Measurements from ENCODE around the gene CDH4. TPM values are rescaled to one million over a fixed set of nuclear protein-coding genes. Genes with fewer than 3 reads are reported as not detected.

The CDH4 gene
- total RNA-seq, 6 experiments from 2014 or later, result 5.8 to 12.8 (median 10.9) TPM

DNA sequence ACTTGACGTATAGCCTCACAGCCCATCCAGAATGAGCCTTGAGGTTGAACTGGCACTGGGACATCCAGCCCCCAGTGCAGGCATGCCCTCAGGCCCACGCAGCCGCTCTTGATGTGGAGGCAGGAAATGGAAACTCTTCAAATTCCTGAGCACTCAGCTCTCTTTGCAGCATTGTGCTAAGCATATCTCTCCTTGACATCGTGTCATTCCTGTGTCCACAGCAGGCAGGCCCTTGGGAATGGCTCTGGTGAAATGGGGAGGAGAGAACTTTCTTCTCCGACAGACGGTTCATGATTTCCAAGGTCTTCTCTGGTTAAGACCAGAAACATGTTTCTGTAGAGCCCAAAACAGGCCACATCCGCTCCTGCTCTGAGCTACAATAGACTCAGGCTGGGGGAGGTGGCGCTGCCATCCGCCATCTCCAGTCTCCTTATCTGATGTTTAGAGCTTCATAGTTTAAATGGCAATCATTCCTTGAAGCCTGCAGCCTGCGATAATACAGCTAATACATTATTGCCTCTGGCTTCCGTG lies 248.8 kb downstream of the CDH4 start:
- no peaks in the 10 kb centered on the region for H3K36me3 Mint-ChIP-seq (ENCODE audit: low read depth)
- peaks cover 2% of the 10 kb centered on the region; the same call in 1 of the 2 replicates for H3K27me3 Mint-ChIP-seq (ENCODE audit: insufficient read depth)
- TF ChIP-seq, protein P1, sequence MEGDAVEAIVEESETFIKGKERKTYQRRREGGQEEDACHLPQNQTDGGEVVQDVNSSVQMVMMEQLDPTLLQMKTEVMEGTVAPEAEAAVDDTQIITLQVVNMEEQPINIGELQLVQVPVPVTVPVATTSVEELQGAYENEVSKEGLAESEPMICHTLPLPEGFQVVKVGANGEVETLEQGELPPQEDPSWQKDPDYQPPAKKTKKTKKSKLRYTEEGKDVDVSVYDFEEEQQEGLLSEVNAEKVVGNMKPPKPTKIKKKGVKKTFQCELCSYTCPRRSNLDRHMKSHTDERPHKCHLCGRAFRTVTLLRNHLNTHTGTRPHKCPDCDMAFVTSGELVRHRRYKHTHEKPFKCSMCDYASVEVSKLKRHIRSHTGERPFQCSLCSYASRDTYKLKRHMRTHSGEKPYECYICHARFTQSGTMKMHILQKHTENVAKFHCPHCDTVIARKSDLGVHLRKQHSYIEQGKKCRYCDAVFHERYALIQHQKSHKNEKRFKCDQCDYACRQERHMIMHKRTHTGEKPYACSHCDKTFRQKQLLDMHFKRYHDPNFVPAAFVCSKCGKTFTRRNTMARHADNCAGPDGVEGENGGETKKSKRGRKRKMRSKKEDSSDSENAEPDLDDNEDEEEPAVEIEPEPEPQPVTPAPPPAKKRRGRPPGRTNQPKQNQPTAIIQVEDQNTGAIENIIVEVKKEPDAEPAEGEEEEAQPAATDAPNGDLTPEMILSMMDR (IDR thresholded peaks at IDR 0.05), result no peak
- H3K27ac Mint-ChIP-seq, result no peak overlapping the region
- no peak for DNase-seq
- no peaks in the 10 kb centered on the region for H3K9me3 Mint-ChIP-seq
- H3K4me3 Mint-ChIP-seq, result no peak overlapping the region
- no peaks in the 10 kb centered on the region for H3K4me1 Mint-ChIP-seq (ENCODE audit: low read depth)

DNA sequence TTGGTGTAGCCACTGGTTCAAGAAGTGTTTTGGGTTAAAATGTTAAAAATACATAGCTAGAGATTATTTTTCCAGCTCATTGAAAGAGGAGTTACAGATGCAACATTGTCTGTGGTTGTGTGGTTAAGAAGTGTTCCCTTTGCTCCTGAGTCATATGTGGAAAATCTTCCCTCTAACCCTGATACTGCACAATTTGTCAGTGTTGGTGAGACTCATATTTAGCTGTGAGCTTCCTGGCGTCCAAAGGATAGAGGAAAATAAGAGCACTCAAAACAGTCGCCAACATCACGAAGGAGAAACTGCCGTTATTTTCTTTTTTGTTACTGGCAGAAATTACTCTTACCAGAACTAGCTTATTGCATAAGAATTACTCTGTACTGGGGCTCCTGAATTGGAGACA lies 250.4 kb downstream of the CDH4 start:
- H3K36me3 Mint-ChIP-seq (ENCODE audit: low read depth), result no peaks in the 10 kb centered on the region

DNA sequence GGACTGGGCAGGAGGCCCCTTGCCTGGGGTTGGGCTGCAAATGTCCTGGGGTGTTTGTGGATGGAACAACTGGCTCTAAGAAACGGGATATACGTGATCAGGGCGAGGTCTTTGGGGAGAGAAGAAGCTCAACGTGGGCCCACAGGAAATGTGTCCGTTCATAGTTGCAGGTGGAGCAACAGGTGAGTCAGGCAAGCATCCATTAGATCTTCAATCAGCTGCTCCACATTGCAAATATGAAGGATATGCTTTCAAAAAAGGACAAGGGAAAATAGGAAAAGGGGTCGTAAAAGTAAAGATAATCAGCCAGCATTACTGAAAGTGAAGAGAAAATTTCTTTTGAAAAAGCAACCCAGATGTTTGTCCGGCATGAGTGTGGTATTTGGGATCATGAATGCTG lies 251.0 kb downstream of the CDH4 start:
- Mint-ChIP-seq H3K27ac (no peak overlapping the region), H3K9me3 (no peaks in the 10 kb centered on the region; the same call in 1 of the 2 replicates), H3K4me1 (ENCODE audit: low read depth) (no peaks in the 10 kb centered on the region), H3K36me3 (ENCODE audit: low read depth) (no peaks in the 10 kb centered on the region), H3K27me3 (ENCODE audit: insufficient read depth) (peaks cover 4% of the 10 kb centered on the region), H3K4me3 (no peak overlapping the region)
- TF ChIP-seq, protein P1 (IDR thresholded peaks at IDR 0.05), result no peak
- DNase-seq, result no peak

More for the DNA sequence above, 250.4 kb downstream of the CDH4 start:
- H3K4me1 Mint-ChIP-seq (ENCODE audit: low read depth), result no peaks in the 10 kb centered on the region
- H3K27ac Mint-ChIP-seq, result no peak overlapping the region
- no peak overlapping the region for H3K4me3 Mint-ChIP-seq
- TF ChIP-seq, protein P1 (IDR thresholded peaks at IDR 0.05), result no peak
- peaks cover 4% of the 10 kb centered on the region for H3K27me3 Mint-ChIP-seq (ENCODE audit: insufficient read depth)
- no peaks in the 10 kb centered on the region for H3K9me3 Mint-ChIP-seq
- no peak for DNase-seq

DNA sequence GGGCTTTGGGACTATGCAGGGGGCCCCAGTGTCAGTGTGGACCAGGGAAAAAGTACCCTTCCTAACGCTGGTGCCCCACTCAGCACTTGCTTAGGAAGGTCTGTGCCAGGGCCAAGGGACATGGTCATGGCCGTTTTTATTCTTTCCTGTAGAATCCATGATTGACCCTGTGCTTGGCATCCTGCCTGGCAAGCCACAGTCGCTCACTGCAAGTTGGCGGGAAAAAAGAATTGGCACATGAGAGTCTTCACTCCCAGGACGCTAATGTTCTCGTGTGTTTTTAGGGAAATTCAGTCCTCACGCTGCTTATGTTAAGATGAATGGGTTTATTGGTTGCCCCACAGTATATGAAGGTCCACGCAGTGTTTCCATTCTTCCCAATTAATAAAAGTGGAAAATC lies 253.4 kb downstream of the CDH4 start:
- TF ChIP-seq, protein P1 (IDR thresholded peaks at IDR 0.05), result no peak
- Mint-ChIP-seq H3K9me3 (no peaks in the 10 kb centered on the region; the same call in 1 of the 2 replicates), H3K36me3 (ENCODE audit: low read depth) (no peaks in the 10 kb centered on the region), H3K27ac (no peak overlapping the region), H3K4me1 (ENCODE audit: low read depth) (no peaks in the 10 kb centered on the region), H3K4me3 (no peak overlapping the region), H3K27me3 (ENCODE audit: insufficient read depth) (peaks cover 7% of the 10 kb centered on the region)
- DNase-seq, result no peak

DNA sequence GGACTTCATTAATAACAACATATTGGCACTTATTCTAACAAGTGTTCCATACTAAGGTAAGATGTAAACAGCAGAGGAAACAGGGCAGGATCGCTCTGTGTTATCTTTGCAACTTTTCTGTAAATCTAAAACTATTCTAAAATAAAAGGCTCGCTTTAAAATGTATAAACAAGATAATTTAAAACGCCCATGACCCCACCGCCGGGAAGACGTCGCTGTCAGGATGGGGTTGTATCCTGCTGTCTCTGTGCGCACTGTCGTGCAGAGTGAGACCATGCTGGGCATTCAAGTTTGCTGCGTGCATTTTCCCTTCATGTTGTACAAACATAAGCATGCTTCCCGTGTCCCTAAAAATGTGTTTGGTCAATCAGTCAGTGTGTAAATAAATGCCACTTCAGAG lies 255.7 kb downstream of the CDH4 start:
- Mint-ChIP-seq H3K4me3 (no peak overlapping the region), H3K4me1 (ENCODE audit: low read depth) (no peaks in the 10 kb centered on the region), H3K27me3 (ENCODE audit: insufficient read depth) (peaks cover 7% of the 10 kb centered on the region), H3K36me3 (ENCODE audit: low read depth) (no peaks in the 10 kb centered on the region), H3K9me3 (no peaks in the 10 kb centered on the region; the same call in 1 of the 2 replicates), H3K27ac (no peak overlapping the region)
- TF ChIP-seq, protein P1 (IDR thresholded peaks at IDR 0.05), result no peak
- DNase-seq, result no peak
